Esophagus muscularis mucosa (tissue), 4 donors: Measurements from ENCODE around the gene PACRG. TPM values are rescaled to one million over a fixed set of nuclear protein-coding genes. Genes with fewer than 3 reads are reported as not detected.

Source experiments
- DNase-seq: peaks from one replicate; pipeline ENCODE4 v3.0.0-alpha.2; 2017; ENCODE audit errors: extremely low spot score
- H3K27ac ChIP-seq, 4 donors: fragments of 200-600 bp; sonication (generic); replicated peaks in 1 of 4; 1 replicate in 3 of 4; 2 replicates in 1 of 4; pipeline ENCODE4 v1.5.1; 2016 to 2019; ENCODE audit warnings: mild to moderate bottlenecking in 1 of 4
- H3K27me3 ChIP-seq, 4 donors: fragments of 200-600 bp; sonication (generic); one replicate each; pipeline versions ENCODE4 v1.5.1 to v1.6.0; 2016 to 2019
- H3K36me3 ChIP-seq, 4 donors: fragments of 200-600 bp; sonication (generic); one replicate each; pipeline ENCODE4 v1.5.1; 2016 to 2019
- H3K4me1 ChIP-seq, 4 donors: fragments of 200-600 bp; sonication (generic); one replicate each; pipeline ENCODE4 v1.5.1; 2016 to 2019
- H3K4me3 ChIP-seq, 4 donors: fragments of 200-600 bp; sonication (generic); 1 replicate in 2 of 4; 2 replicates in 2 of 4; pipeline ENCODE4 v1.5.1; 2016 to 2019; ENCODE audit warnings: mild to moderate bottlenecking in 4 of 4, moderate library complexity in 1 of 4
- H3K9me3 ChIP-seq, 4 donors: fragments of 200-600 bp; sonication (generic); 1 replicate in 3 of 4; 2 replicates in 1 of 4; pipeline ENCODE4 v1.5.1; 2016 to 2019
- CTCF ChIP-seq, 3 experiments: fragments of 200-600 bp in 2 of 3; fragments of 450-650 bp in 1 of 3; sonication (generic) in 2 of 3; IDR thresholded peaks; one replicate each; pipeline ENCODE4 v1.5.1; 2017 to 2019; ENCODE audit warnings: antibody characterized with exemption in 3 of 3, mild to moderate bottlenecking in 2 of 3, moderate library complexity in 1 of 3
- EP300 ChIP-seq: sonication (generic); formaldehyde crosslinking; IDR thresholded peaks from one replicate; pipeline ENCODE4 v1.6.1; 2017; ENCODE audit warnings: antibody characterized with exemption
- POLR2A ChIP-seq: fragments of 450-650 bp; IDR thresholded peaks from one replicate; pipeline ENCODE4 v1.6.1; 2017; ENCODE audit warnings: antibody characterized with exemption, moderate library complexity, mild to moderate bottlenecking, low read depth
- POLR2AphosphoS5 ChIP-seq, 2 donors: sonication (generic); formaldehyde crosslinking; IDR thresholded peaks; one replicate each; pipeline ENCODE4 v1.6.1; 2017; ENCODE audit warnings: antibody characterized with exemption in 2 of 2
- whole genome bisulfite sequencing: methylation state at CpG from one replicate; pipeline ENCODE4 v1.1.5; 2018; 5-methylcytosine and 5-hydroxymethylcytosine counted together
- intact Hi-C: fragments of 100-400 bp; cut with DNase I; formaldehyde crosslinking; loops from one replicate; pipeline ENCODE4 v1.15.1; 2023
- total RNA-seq, 4 donors: library from RNA; depleted of rRNA; stranded (reverse); fragments of >200 nt; gene quantifications; one replicate each; pipeline versions ENCODE4 v1.1.0 to v1.2.1, GENCODE V29; 2016

Gene PACRG
- total RNA-seq, 4 donors from 2014 or later: 1.3 to 3.5 (median 1.8) TPM; not detected in 1

- whole genome bisulfite sequencing: 79% methylated on average over 3 of the region's 3 CpGs
- no peak for DNase-seq
- intact Hi-C loops: no loop called here
- Histone ChIP-seq H3K4me3 (no peak overlapping the region), H3K4me1 (no peaks in the 10 kb centered on the region), H3K9me3 (peaks cover 0 to 3% (median 0%) of the 10 kb centered on the region in 4 donors), H3K27ac (no peak overlapping the region), H3K27me3 (no peaks in the 10 kb centered on the region), H3K36me3 (no peaks in the 10 kb centered on the region)
- TF ChIP-seq CTCF (IDR thresholded peaks at IDR 0.05): no peak
- no peak for TF ChIP-seq POLR2A
- no peak for TF ChIP-seq POLR2AphosphoS5 (IDR thresholded peaks at IDR 0.05)
- no peak for TF ChIP-seq EP300
Observed at GRCh38 chr6:163166507-163166906, 438.7 kb downstream of the PACRG start.

- no peaks in the 10 kb centered on the region for H3K4me1 ChIP-seq
- intact Hi-C loops: no loop called here
- no peaks in the 10 kb centered on the region for H3K36me3 ChIP-seq
- TF ChIP-seq POLR2A (no peak), POLR2AphosphoS5 (IDR thresholded peaks at IDR 0.05) (no peak), CTCF (IDR thresholded peaks at IDR 0.05) (no peak), EP300 (no peak)
- H3K27me3 ChIP-seq: no peaks in the 10 kb centered on the region
- peaks cover 0 to 3% (median 0%) of the 10 kb centered on the region in 4 donors for H3K9me3 ChIP-seq
- no peak overlapping the region for H3K4me3 ChIP-seq
- WGBS: 95% methylated on average over 11 of the region's 11 CpGs
- no peak overlapping the region for H3K27ac ChIP-seq
- DNase-seq: no peak
Observed at GRCh38 chr6:163169521-163169920, 441.7 kb downstream of the PACRG start.

GRCh38 chr6:163170294-163170883 lies 442.6 kb downstream of the PACRG start:
- H3K27me3 ChIP-seq: no peaks in the 10 kb centered on the region
- WGBS: 92% methylated on average over 14 of the region's 14 CpGs
- DNase-seq: no peak
- peaks cover 0 to 3% (median 0%) of the 10 kb centered on the region in 4 donors for H3K9me3 ChIP-seq
- intact Hi-C loops: no loop called here
- no peak overlapping the region for H3K4me3 ChIP-seq
- H3K27ac ChIP-seq: no peak overlapping the region
- no peaks in the 10 kb centered on the region for H3K36me3 ChIP-seq
- no peaks in the 10 kb centered on the region for H3K4me1 ChIP-seq
- TF ChIP-seq POLR2A (no peak), CTCF (IDR thresholded peaks at IDR 0.05) (peak; percentile 28 to 57 (median 34)), POLR2AphosphoS5 (IDR thresholded peaks at IDR 0.05) (no peak)

GRCh38 chr6:163173741-163174140 lies 446.0 kb downstream of the PACRG start:
- Histone ChIP-seq H3K27me3 (no peaks in the 10 kb centered on the region), H3K27ac (no peak overlapping the region), H3K4me1 (no peaks in the 10 kb centered on the region), H3K36me3 (no peaks in the 10 kb centered on the region), H3K4me3 (no peak overlapping the region), H3K9me3 (peaks cover 0 to 3% (median 0%) of the 10 kb centered on the region in 4 donors)
- intact Hi-C loops: no loop called here
- TF ChIP-seq POLR2AphosphoS5 (IDR thresholded peaks at IDR 0.05) (no peak), EP300 (no peak), POLR2A (no peak), CTCF (IDR thresholded peaks at IDR 0.05) (no peak)
- DNase-seq: no peak
- 93% methylated on average over 6 of the region's 6 CpGs for WGBS

GRCh38 chr6:163175301-163175700 lies 447.5 kb downstream of the PACRG start:
- H3K36me3 ChIP-seq: no peaks in the 10 kb centered on the region
- H3K4me1 ChIP-seq: no peaks in the 10 kb centered on the region
- H3K9me3 ChIP-seq: peaks cover 0 to under 1% (median 0%) of the 10 kb centered on the region in 4 donors
- no peaks in the 10 kb centered on the region for H3K27me3 ChIP-seq
- intact Hi-C loops: no loop called here
- TF ChIP-seq POLR2AphosphoS5 (IDR thresholded peaks at IDR 0.05): no peak
- 74% methylated on average over 4 of the region's 4 CpGs for WGBS
- no peak overlapping the region for H3K27ac ChIP-seq
- no peak overlapping the region for H3K4me3 ChIP-seq
- DNase-seq: peak; percentile 90
